HUES48 (cell line): ENCODE data around the gene FSTL4.

Experiments used
- H3K27ac ChIP-seq: one replicate; pipeline ENCODE4 v1.7.0; 2013; ENCODE audit warnings: low read depth, low read length, inconsistent platforms
- H3K27me3 ChIP-seq: 2 replicates; pipeline ENCODE4 v1.6.1; 2013; ENCODE audit warnings: mild to moderate bottlenecking, low read length; ENCODE audit not compliant: control insufficient read depth, insufficient read depth
- H3K36me3 ChIP-seq: 2 replicates; pipeline ENCODE4 v1.6.1; 2013; ENCODE audit warnings: low read length; ENCODE audit not compliant: control insufficient read depth, insufficient read depth
- H3K4me1 ChIP-seq: 2 replicates; pipeline ENCODE4 v1.6.1; 2013; ENCODE audit warnings: mild to moderate bottlenecking, low read length; ENCODE audit not compliant: control insufficient read depth, insufficient read depth
- H3K4me3 ChIP-seq: 2 replicates; pipeline ENCODE4 v1.5.1; 2013; ENCODE audit warnings: mild to moderate bottlenecking, low read depth, low read length
- H3K9ac ChIP-seq: 2 replicates; pipeline ENCODE4 v1.6.1; 2013; ENCODE audit warnings: mild to moderate bottlenecking, low read depth, low read length, moderate library complexity
- H3K9me3 ChIP-seq: 2 replicates; pipeline ENCODE4 v1.6.1; 2013; ENCODE audit warnings: low read length; ENCODE audit not compliant: control insufficient read depth, insufficient read depth

FSTL4 gene

DNA sequence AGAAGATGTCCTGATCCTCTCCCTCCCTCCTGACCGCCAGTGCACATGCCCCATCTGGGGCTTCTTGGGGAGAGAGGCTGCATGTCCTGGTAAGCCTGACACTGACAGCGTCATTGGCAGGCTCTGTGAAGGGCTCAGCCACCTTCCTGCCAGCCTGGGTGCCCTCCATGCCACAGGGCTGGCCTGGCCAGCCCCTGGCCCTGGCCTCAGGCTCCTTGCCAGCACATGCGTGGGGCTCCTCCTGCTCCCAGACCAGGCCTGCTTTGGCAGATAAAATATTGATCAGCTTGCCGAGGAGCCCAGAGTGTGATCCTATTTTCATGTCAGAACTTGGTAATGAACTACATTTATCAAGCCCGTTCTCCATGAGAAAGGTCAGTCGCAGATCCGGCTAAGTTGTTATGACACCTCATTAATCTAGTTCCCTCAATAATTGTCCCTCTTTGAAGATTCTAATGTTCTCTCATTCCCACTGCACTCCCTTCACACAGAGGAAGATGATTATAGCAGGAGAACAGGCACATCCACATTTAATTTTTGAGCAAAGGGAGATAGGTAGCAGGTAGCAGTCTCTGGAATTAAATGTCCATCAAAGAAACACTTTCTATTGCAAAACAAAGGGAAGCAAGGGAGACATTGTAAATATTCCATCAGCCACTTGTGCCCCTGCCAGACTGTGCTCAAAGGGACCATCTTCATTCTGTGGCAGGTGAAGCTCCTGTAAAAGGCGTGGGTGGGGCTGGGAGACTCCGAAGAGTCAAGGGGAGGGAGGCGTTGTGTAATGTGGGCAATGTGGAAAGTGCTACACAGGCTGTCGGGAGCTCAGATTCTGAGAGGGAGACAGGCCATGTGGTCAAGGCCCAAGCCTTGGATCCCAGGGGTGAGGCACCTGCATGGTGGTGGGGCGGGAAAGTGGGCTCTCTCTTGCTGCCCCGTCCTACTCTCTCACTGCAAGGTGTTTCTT, 288.6 kb downstream of the FSTL4 start:
- Histone ChIP-seq H3K36me3 (no peaks in the 10 kb centered on the region), H3K4me1 (peaks cover 28% of the 10 kb centered on the region), H3K4me3 (no peak overlapping the region), H3K27me3 (peaks cover 3% of the 10 kb centered on the region), H3K27ac (no peak overlapping the region), H3K9me3 (no peaks in the 10 kb centered on the region), H3K9ac (no peak overlapping the region)

DNA sequence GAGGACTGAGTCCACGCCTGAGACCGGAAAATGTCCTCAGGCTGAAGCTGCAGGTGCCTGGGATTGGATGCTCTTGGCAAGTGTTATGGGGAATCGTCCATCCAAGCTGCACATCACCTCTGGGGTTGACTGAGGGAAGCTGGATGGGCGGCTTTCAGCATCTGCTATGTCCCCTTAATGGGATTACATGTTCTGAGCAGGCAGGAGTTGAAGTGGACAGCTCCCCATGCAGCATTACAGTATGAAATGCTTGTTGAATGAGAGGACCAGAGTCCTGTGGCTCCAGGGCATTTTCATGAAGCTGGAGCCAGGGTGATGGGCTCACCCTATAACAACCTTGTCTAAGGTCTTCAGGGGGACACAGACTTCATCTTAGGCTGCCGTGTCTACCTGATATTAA, 289.6 kb downstream of the FSTL4 start:
- Histone ChIP-seq H3K4me1 (peaks cover 19% of the 10 kb centered on the region), H3K9me3 (no peaks in the 10 kb centered on the region), H3K27ac (no peak overlapping the region), H3K27me3 (peaks cover 3% of the 10 kb centered on the region), H3K4me3 (no peak overlapping the region), H3K9ac (no peak overlapping the region), H3K36me3 (no peaks in the 10 kb centered on the region)

DNA sequence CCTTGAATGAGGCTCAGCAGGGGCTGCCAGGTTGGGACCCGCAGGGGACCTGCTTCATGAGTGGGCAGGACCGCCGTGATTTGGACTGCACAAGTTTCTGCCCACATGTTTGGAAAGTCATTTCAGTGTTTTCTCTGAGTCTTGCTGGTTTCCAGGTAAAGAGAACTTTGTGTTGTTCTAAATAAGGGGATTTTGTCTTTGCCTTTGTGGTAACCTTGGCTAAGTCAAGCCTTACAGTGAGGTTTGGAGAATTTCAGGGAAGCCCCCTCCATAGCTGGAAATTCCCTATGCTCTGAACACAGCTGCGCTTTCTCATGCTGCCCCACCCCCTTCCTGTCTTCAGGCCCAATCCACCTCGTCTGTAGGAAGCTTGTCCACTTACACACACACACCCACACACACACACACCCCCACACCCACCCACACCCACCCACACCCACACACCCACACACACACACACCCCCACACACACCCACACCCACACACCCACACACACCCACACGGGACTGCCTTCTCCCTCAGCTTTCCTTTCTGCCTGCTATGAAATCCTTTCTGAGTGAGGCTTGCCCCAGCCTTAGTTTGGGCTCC, 290.4 kb downstream of the FSTL4 start:
- H3K27ac ChIP-seq = no peak overlapping the region
- no peaks in the 10 kb centered on the region for H3K9me3 ChIP-seq
- no peak overlapping the region for H3K9ac ChIP-seq
- no peaks in the 10 kb centered on the region for H3K36me3 ChIP-seq
- H3K27me3 ChIP-seq = peaks cover 3% of the 10 kb centered on the region
- H3K4me1 ChIP-seq = peaks cover 11% of the 10 kb centered on the region
- H3K4me3 ChIP-seq = no peak overlapping the region

DNA sequence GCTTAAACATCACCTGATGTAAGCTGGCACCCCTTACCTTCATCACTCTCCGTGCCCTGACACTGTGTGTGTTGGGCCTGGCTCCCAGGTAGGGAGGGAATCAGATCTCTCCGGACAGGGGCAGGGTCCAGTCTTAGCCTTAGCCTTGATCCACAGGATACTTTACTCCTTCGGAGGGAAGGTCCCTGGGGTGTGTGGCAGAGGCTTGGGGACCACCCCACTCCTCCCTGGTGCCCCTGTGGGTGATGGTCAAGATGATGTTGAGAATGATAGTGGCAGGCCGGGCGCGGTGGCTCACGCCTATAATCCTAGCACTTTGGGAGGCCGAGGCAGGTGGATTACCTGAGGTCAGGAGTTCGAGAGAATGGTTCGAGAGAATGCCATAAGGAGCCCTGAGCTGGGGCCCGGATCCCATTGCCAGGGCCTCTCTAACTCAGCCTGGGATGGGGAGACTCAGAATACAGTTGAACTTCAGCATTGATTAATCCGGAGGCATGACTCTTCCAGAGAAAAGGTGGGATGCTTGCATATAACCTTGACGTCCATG, 291.0 kb downstream of the FSTL4 start:
- Histone ChIP-seq H3K4me1 (peaks cover 15% of the 10 kb centered on the region), H3K27ac (no peak overlapping the region), H3K9me3 (no peaks in the 10 kb centered on the region), H3K27me3 (no peaks in the 10 kb centered on the region; the same call in none of the 2 replicates), H3K9ac (no peak overlapping the region), H3K36me3 (no peaks in the 10 kb centered on the region), H3K4me3 (no peak overlapping the region)

GRCh38 chr5:133319905-133320520, 292.3 kb downstream of the FSTL4 start:
- no peaks in the 10 kb centered on the region for H3K36me3 ChIP-seq
- no peak overlapping the region for H3K9ac ChIP-seq
- no peak overlapping the region for H3K4me3 ChIP-seq
- H3K4me1 ChIP-seq = peaks cover 15% of the 10 kb centered on the region
- no peaks in the 10 kb centered on the region; the same call in none of the 2 replicates for H3K27me3 ChIP-seq
- no peaks in the 10 kb centered on the region for H3K9me3 ChIP-seq
- H3K27ac ChIP-seq = no peak overlapping the region

DNA sequence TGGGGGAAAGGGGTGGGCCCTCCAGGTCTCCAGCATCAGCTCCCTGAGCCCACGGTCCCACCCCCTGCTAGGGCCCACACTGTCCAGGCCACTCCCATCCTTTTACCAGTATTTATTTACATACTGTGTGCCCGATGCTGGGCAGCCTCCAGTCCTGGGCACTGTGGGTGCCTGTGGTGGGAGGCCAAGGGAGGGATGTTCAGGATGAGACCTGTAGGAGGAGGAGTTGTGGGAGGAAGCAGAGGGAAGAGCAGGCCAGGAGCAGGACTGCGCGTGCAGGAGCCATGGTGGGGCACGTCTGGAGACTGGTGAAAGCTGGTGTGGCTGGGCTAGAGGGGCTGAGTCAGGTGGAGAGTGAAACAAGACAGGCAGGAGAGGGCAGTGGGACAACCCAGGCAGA, 293.1 kb downstream of the FSTL4 start:
- Histone ChIP-seq H3K36me3 (no peaks in the 10 kb centered on the region), H3K27ac (no peak overlapping the region), H3K4me1 (peaks cover 15% of the 10 kb centered on the region), H3K27me3 (no peaks in the 10 kb centered on the region; the same call in none of the 2 replicates), H3K9ac (no peak overlapping the region), H3K4me3 (no peak overlapping the region), H3K9me3 (no peaks in the 10 kb centered on the region)

- peaks cover 15% of the 10 kb centered on the region for H3K4me1 ChIP-seq
- no peaks in the 10 kb centered on the region for H3K9me3 ChIP-seq
- H3K36me3 ChIP-seq = no peaks in the 10 kb centered on the region
- H3K9ac ChIP-seq = no peak overlapping the region
- H3K27ac ChIP-seq = no peak overlapping the region
- no peak overlapping the region for H3K4me3 ChIP-seq
- no peaks in the 10 kb centered on the region for H3K27me3 ChIP-seq
Observed at GRCh38 chr5:133317558-133317957, 294.8 kb downstream of the FSTL4 start.

GRCh38 chr5:133316346-133317343, 295.7 kb downstream of the FSTL4 start:
- Histone ChIP-seq H3K36me3 (no peaks in the 10 kb centered on the region), H3K9ac (no peak overlapping the region), H3K4me3 (no peak overlapping the region), H3K4me1 (peaks cover 15% of the 10 kb centered on the region), H3K27ac (no peak overlapping the region), H3K9me3 (no peaks in the 10 kb centered on the region), H3K27me3 (no peaks in the 10 kb centered on the region)

DNA sequence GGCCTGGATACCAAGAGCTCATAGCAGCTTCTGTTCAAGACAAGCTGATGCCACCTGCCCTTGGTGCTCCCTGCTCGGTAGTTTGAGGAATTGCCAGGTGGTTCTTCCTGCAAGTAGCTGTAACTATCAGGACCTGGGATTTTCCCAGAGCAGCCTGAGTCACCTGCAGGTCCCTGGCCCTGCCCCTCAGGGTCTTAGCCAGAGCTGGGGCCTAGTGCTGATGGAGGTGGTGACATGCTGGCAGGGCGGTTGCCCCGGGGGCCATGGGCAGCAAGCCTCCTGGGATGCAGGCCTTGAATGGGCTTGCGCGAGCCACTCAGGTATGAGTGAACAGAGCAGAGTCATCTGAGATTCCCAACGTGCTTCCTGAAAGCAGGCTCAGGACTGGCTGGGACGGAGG, 298.3 kb downstream of the FSTL4 start:
- no peak overlapping the region for H3K27ac ChIP-seq
- H3K9ac ChIP-seq = no peak overlapping the region
- H3K27me3 ChIP-seq = no peaks in the 10 kb centered on the region
- H3K4me1 ChIP-seq = peaks cover 4% of the 10 kb centered on the region
- H3K36me3 ChIP-seq = no peaks in the 10 kb centered on the region
- H3K9me3 ChIP-seq = no peaks in the 10 kb centered on the region
- H3K4me3 ChIP-seq = no peak overlapping the region

DNA sequence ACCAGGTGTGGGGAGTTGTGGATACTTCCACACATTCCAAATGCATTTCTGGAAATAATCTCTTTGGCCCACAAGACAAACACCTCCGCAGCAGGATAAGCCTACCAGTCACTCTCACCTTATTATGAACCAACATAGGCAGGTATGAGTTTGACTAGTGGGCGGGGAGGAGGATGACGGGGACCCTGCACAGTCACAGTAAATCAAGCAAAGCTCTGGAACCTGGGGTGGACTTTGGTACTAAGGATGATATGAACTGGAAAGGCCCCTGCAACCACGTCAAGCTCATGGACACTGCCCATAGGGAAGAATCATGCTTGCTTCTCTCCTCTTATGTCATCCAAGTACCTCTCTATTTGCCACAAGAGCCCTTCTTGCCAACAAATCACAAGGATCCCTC, 301.2 kb downstream of the FSTL4 start:
- H3K27me3 ChIP-seq = no peaks in the 10 kb centered on the region
- H3K4me3 ChIP-seq = no peak overlapping the region
- H3K9me3 ChIP-seq = no peaks in the 10 kb centered on the region
- H3K9ac ChIP-seq = no peak overlapping the region
- no peaks in the 10 kb centered on the region for H3K36me3 ChIP-seq
- H3K4me1 ChIP-seq = no peaks in the 10 kb centered on the region
- no peak overlapping the region for H3K27ac ChIP-seq
